NCI-H2227 (cell line): ENCODE results near the gene ZSWIM3.
A peak's percentile ranks its signal among the peaks of the same experiment; 100 is the strongest.
"Not testable (repeated sequence)": the region's sequence is repeated elsewhere in the genome, so short reads cannot be mapped to it uniquely, and the experiment has no call there.

Experiments
- DNase-seq: peaks from one replicate; lab custom pipeline; 2025; ENCODE audit not compliant: unreplicated experiment; lab: John Stamatoyannopoulos, UW

Gene ZSWIM3

GRCh38 chr20:45857114-45857881, at the start of gene ZSWIM3, which contains the start of gene ACOT8:
Gene ZSWIM3, plus strand, starts transcription at chr20:45857614. Its CDS starts 212 bp downstream, at chr20:45857826.
Gene ACOT8, minus strand, starts transcription at chr20:45857392. Its CDS starts 77 bp downstream, at chr20:45857315.
- peak; percentile 100 for DNase-seq

DNA sequence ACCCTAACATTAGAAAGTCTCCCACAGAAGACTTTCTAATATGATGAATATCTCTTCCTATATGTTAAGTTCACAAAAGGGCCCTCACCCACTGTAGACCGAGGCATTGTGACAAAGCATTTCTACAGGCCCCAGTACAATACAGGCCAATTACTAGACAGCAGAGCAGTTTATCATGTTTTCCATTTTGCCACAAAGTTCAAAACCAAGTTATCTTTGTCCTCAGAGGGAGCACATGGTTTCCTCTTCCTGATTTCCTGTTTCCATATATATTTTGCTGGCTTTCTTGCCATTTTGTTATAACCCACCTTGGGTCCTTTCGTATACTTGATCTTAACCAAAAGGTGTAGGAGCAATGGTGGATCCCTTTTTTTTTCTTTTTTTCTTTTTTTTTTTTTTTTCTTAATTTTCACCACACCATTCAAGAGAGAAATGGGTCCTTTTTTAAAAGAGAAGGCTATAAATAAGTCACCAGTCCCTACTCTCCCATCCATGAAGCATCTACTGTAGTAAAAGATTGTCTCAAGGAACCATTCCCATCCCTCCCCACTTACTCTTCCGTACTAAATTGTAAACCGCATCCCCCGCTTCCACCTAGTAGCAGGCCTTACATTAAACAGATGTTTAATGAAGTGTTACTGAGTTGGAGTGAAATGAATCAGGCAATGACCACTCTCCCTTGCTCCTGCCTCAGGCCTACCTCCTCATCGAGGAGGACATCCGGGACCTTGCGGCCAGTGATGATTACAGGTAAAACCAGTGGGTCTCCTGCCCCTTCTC, 47.0 kb upstream of the ZSWIM3 start:
- DNase-seq: no peak

GRCh38 chr20:45812157-45813005, 45.0 kb upstream of the ZSWIM3 start, which contains the start of gene UBE2C:
Gene UBE2C, plus strand, starts transcription at chr20:45812644. Its CDS starts 52 bp downstream, at chr20:45812696.
- peak; percentile 99 for DNase-seq

GRCh38 chr20:45813006-45813340, 44.4 kb upstream of the ZSWIM3 start:
- peak; percentile 44 for DNase-seq

- no peak for DNase-seq
Observed at GRCh38 chr20:45813489-45813888, 43.9 kb upstream of the ZSWIM3 start.

DNA sequence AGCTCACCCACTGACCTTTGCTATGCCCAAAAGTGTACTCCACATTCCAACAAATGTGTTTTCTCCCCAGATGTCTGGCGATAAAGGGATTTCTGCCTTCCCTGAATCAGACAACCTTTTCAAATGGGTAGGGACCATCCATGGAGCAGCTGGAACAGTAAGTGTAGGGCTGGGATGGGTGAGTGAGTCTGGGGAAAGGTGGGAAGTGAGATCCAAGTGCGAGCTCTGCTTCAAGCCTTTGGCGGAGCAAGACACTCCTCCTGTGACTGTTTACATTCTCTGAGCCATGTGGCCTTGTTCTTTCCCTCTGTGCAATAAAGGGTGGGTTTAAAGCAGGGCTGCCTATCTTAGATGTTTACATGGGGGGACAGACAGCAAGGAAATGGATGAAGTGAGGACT, 43.1 kb upstream of the ZSWIM3 start:
- no peak for DNase-seq

- no peak for DNase-seq
Observed at GRCh38 chr20:45816951-45817350, 40.5 kb upstream of the ZSWIM3 start.

DNA sequence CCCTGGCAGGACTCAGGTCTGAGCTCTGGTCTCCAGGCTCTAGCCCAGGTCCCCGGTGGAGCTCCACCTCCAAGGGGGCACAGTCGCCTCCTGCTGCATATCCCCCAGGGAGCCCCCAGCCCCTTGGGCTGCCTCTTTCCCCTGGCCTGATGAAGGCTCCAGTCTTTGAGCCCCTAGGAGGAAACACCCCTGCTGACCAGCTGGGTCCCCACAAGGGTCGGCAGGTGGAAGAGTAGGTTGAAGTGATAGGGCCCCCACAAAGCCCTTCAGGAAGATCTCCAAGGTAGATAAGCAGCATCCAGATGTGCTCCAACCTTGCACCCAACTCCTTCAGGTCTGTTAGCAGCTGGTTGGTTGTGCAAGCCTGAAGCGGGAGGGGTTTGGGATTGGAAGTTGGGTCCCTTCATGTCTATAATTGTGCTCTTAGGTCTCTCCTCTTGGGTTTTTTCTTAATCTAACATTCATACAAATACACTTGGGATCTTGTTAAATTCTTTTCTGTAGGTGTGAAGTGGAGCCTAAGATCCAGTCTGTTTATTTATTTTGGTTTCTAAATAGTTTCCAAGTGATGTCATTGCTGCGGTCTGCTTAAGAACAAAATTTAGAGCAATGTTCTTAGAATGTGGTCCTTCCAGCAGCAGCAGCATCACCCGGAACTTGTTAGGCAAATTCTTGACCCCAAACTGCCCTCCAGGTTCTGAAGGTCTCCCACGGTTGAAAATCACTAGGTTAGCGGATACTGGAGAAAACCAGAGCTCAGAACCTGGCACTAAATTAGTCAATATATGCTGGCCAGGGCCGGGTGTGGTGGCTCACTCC, 39.8 kb upstream of the ZSWIM3 start:
- DNase-seq: no peak

DNA sequence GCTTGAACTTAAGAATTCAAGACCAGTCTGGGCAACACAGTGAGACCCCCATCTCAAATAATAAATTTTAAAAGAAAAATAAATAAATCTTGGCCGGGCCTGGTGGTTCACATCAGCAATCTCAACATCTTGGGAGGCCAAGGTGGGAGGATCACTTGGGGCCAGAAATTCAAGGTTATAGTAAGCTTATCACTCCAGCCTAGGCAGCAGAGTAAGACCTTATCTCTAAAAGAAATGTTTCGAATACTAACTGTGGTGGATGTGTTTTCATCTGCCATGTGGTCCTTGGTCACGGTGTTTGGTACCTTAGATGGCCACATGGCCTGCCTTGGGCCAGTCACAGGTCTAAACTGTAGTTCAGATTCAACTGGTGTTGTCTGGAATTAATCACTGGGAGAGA, 39.2 kb upstream of the ZSWIM3 start:
- DNase-seq: no peak

DNA sequence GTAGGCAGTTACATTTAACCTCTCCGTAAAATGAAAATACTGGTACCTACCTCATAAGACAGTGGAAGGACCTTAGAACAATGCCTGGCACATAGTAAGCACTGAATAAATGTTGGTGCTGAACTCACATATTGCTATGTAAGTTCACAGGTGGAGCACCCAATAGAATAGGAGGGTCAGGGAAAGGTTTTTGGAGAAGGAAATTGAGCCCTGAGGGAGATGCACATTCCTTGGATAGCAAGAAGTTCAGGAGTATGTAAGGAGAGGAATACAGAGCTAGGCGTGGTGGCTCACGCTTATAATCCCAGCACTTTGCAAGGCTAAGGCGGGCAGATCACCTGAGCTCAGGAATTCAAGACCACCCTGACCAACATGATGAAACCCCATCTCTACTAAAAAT, 37.9 kb upstream of the ZSWIM3 start:
- DNase-seq: no peak

GRCh38 chr20:45821947-45822346, 35.5 kb upstream of the ZSWIM3 start:
- DNase-seq: peak; percentile 21

DNA sequence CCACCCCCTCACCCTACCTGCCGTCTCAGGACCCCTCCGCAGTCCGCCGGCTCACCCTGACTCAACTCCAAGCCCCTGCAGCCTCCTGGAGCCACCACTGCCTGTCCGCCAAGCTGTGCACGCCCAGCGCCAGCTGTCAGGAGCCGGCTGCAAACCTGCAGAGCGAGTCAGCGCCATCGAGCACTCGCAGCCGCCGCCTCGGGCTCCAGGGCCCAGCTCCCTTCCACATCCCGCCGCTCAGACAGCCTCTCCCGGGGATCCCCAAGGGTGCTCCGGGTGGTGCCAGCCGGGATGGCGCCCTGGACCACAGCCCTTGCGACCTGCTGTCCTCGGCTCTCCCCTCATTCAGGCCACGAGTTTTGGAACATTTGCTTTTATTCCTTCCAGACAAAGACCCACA, 34.6 kb upstream of the ZSWIM3 start:
- peak; percentile 52 for DNase-seq

DNA sequence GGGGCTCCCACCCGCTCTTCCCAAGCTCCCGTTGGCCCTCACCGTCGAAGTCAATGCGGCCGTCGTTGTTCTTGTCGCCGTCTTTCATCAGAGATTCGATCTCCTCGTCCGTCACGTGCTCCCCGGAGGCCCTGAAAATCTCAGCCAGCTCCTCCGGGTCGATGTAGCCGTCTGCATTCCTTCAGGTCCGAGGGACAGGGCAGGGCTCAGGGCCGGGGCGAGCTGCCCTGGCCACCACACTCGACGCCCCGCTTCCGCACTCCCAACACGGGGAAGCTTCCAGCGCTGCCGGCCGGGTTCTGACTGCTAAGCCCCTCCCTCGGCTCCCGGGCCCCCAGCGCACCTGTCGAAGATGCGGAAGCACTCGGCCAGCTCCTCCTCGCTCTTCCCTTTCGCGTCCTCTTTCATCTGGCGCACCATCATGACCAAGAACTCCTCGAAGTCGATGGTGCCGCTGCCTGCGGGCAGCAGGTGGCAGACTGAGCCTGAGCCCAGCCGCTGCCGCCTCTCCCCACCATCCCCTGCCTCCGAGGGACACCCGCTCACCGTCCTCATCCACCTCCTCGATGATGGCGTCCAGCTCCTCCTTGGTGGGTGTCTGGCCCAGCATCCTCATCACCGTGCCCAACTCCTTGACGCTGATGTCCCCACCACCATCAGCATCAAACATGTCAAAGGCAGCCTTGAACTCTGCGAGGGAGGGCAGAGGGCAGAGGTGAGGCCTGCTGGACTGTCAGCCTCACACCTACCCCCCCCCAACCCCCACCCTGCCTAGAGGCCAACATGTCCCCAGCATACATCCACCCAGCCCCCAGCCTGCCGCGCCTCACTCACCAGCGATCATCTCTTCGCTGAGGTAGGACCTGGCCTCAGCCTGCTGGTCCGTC, 33.2 kb upstream of the ZSWIM3 start:
- no peak for DNase-seq

GRCh38 chr20:45826381-45827019, 30.9 kb upstream of the ZSWIM3 start:
- peak; percentile 29 for DNase-seq

GRCh38 chr20:45827030-45827652, 30.3 kb upstream of the ZSWIM3 start, which contains the start of gene TNNC2:
Gene TNNC2, minus strand, starts transcription at chr20:45827312. Its CDS starts 64 bp downstream, at chr20:45827248.
- DNase-seq: no peak

- no peak for DNase-seq
Observed at GRCh38 chr20:45827712-45828111, 29.7 kb upstream of the ZSWIM3 start.

- no peak for DNase-seq
Observed at GRCh38 chr20:45828589-45828988, 28.8 kb upstream of the ZSWIM3 start.

GRCh38 chr20:45829673-45830106, 27.7 kb upstream of the ZSWIM3 start:
- DNase-seq: not testable (repeated sequence)
